Upper lobe of right lung (tissue), 1 donor: ENCODE results near the gene ESRRG. TPM values are rescaled to one million over a fixed set of nuclear protein-coding genes. Genes with fewer than 3 reads are reported as not detected.

Experiments used
- ATAC-seq: fragments of 200-7000 bp; cut with Tn5 transposase; one replicate; pipeline ENCODE4 v1.9.1; 2020; ENCODE audit warnings: mild to moderate bottlenecking, moderate library complexity
- DNase-seq: peaks from one replicate; pipeline ENCODE4 v3.0.0-alpha.2; 2020
- H3K27ac ChIP-seq: fragments of 200-600 bp; one replicate; pipeline ENCODE4 v1.8.0; 2022
- H3K27me3 ChIP-seq: fragments of 200-600 bp; one replicate; pipeline ENCODE4 v1.8.0; 2022; ENCODE audit warnings: mild to moderate bottlenecking
- H3K36me3 ChIP-seq: fragments of 200-600 bp; one replicate; pipeline ENCODE4 v1.8.0; 2022
- H3K4me1 ChIP-seq: fragments of 200-600 bp; one replicate; pipeline ENCODE4 v1.8.0; 2022
- H3K4me3 ChIP-seq: fragments of 200-600 bp; one replicate; pipeline ENCODE4 v1.8.0; 2022; ENCODE audit warnings: mild to moderate bottlenecking
- H3K9me3 ChIP-seq: fragments of 200-600 bp; one replicate; pipeline ENCODE4 v1.8.0; 2022
- CTCF ChIP-seq: fragments of 200-600 bp; IDR thresholded peaks from one replicate; pipeline ENCODE4 v1.8.0; 2022; ENCODE audit warnings: antibody characterized with exemption
- intact Hi-C: fragments of 100-400 bp; cut with DNase I; formaldehyde crosslinking; loops from one replicate; pipeline ENCODE4 v1.11.0; 2022
- total RNA-seq: library from RNA; stranded (reverse); fragmentation: NEBNext Ultra II Directional; extraction: Animal tissue kit (Norgen Biotek cat#: 25700); gene quantifications from one replicate; pipeline ENCODE4 v1.2.1, GENCODE V29; 2021
- donor health status: DM: no; HTN: yes; CAD: no; lungs with severe emphysema.

ESRRG gene
- total RNA-seq, 1 donor from 2014 or later, result 0.29 TPM

- H3K4me3 ChIP-seq, result no peak overlapping the region
- no peak for ATAC-seq
- H3K36me3 ChIP-seq, result no peaks in the 10 kb centered on the region
- no peak overlapping the region for H3K27ac ChIP-seq
- TF ChIP-seq CTCF, result no peak
- H3K4me1 ChIP-seq, result no peaks in the 10 kb centered on the region
- intact Hi-C loops, result no loop called here
- DNase-seq, result no peak
- no peaks in the 10 kb centered on the region for H3K27me3 ChIP-seq
- no peaks in the 10 kb centered on the region for H3K9me3 ChIP-seq
These were observed 96.0 kb downstream of the ESRRG start for GRCh38 chr1:216627252-216627651.

- H3K27ac ChIP-seq, result no peak overlapping the region
- H3K27me3 ChIP-seq, result no peaks in the 10 kb centered on the region
- DNase-seq (no peak), ATAC-seq (no peak)
- no peaks in the 10 kb centered on the region for H3K36me3 ChIP-seq
- intact Hi-C loops, result no loop called here
- H3K9me3 ChIP-seq, result no peaks in the 10 kb centered on the region
- no peak for TF ChIP-seq CTCF
- no peak overlapping the region for H3K4me3 ChIP-seq
- H3K4me1 ChIP-seq, result no peaks in the 10 kb centered on the region
These were observed 96.7 kb downstream of the ESRRG start for GRCh38 chr1:216626394-216627067.

- TF ChIP-seq CTCF, result no peak
- intact Hi-C loops, result no loop called here
These were observed 101.7 kb downstream of the ESRRG start for GRCh38 chr1:216621536-216621935.

GRCh38 chr1:216617081-216617875 is 106.0 kb downstream of the ESRRG start:
- ATAC-seq, result no peak
- no peak for DNase-seq
- Histone ChIP-seq H3K4me1 (no peaks in the 10 kb centered on the region), H3K27me3 (no peaks in the 10 kb centered on the region), H3K36me3 (no peaks in the 10 kb centered on the region), H3K9me3 (no peaks in the 10 kb centered on the region), H3K4me3 (no peak overlapping the region), H3K27ac (no peak overlapping the region)
- intact Hi-C loops, result no loop called here
- TF ChIP-seq CTCF, result no peak

More at GRCh38 chr1:216621536-216621935, 101.7 kb downstream of the ESRRG start:
- no peak overlapping the region for H3K27ac ChIP-seq
- no peaks in the 10 kb centered on the region for H3K9me3 ChIP-seq
- no peak overlapping the region for H3K4me3 ChIP-seq
- no peak for ATAC-seq
- no peaks in the 10 kb centered on the region for H3K4me1 ChIP-seq
- no peaks in the 10 kb centered on the region for H3K36me3 ChIP-seq
- no peaks in the 10 kb centered on the region for H3K27me3 ChIP-seq
- DNase-seq, result no peak

- ATAC-seq, result no peak
These were observed 106.8 kb downstream of the ESRRG start for GRCh38 chr1:216616425-216616824.

More at GRCh38 chr1:216616425-216616824, 106.8 kb downstream of the ESRRG start:
- Histone ChIP-seq H3K4me1 (no peaks in the 10 kb centered on the region), H3K27ac (no peak overlapping the region), H3K27me3 (no peaks in the 10 kb centered on the region), H3K36me3 (no peaks in the 10 kb centered on the region), H3K9me3 (no peaks in the 10 kb centered on the region), H3K4me3 (no peak overlapping the region)
- intact Hi-C loops, result no loop called here
- DNase-seq, result no peak
- TF ChIP-seq CTCF, result no peak
